Measurements from ENCODE around the gene ZDHHC18.

The ZDHHC18 gene

DNA sequence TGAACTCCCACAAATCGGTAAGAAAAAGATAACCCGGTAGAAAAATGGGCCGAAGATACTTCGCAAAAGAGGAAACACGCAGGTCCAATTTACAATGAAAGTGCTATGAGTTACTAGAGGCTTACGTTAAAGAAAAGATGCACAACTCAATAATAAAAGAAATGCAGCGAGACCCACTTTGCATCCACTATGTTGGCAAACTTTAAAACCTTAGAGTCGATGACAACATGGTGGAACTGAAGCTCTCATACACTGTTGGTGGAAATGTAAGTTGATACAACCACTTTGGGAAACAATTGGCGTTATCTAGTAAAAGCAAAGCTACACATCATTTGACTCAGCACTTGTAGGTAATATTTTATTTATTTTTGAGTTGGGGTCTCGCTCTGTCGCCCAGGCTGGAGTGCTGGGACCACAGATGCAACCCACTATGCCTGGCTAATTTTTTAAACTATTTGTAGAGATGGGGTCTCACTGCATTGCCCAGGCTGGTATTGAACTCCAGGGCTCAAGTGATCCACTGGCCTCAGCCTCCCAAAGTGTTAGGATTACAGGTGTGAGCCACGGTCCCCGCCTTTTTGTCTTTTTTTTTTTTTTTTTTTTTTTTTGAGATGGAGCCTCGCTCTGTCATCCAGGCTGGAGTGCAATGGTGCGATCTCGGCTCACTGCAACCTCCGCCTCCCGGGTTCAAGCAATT is 74.5 kb downstream of the ZDHHC18 start:
- DNase-seq = no peak
